ENCODE results near the gene TP53AIP1. TPM values are rescaled to one million over a fixed set of nuclear protein-coding genes. Genes with fewer than 3 reads are reported as not detected.

TP53AIP1 gene
- total RNA-seq, 1 donor from 2014 or later, result 0.13 TPM

DNA sequence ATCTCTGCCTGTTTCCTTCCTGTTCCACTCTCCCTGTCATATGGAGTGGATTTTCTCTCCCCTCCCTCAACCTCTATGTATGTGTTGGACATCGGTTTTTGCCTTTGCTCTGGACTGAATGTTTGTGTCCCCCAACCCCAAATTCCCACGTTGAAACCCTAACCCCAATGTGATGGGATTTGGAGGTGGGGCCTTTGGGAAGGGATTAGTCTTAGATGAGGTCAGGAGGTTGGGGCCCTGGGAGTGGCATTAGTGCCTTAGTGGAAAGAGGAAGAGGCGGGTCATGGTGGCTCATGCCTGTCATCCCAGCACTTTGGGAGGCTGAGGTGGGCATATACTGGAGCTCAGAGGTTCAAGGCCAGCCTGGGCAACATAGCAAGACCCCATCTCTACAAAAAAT, 11.6 kb downstream of the TP53AIP1 start:
- H3K27me3 Mint-ChIP-seq (ENCODE audit: unreplicated experiment), result peaks cover 6% of the 10 kb centered on the region
- no peaks in the 10 kb centered on the region for H3K9me3 Mint-ChIP-seq (ENCODE audit: unreplicated experiment)
- H3K4me3 Mint-ChIP-seq (ENCODE audit: unreplicated experiment), result no peak overlapping the region
- H3K36me3 Mint-ChIP-seq (ENCODE audit: low read depth, unreplicated experiment), result no peaks in the 10 kb centered on the region
- no peak for DNase-seq (ENCODE audit: low spot score)
- TF ChIP-seq, protein P1, sequence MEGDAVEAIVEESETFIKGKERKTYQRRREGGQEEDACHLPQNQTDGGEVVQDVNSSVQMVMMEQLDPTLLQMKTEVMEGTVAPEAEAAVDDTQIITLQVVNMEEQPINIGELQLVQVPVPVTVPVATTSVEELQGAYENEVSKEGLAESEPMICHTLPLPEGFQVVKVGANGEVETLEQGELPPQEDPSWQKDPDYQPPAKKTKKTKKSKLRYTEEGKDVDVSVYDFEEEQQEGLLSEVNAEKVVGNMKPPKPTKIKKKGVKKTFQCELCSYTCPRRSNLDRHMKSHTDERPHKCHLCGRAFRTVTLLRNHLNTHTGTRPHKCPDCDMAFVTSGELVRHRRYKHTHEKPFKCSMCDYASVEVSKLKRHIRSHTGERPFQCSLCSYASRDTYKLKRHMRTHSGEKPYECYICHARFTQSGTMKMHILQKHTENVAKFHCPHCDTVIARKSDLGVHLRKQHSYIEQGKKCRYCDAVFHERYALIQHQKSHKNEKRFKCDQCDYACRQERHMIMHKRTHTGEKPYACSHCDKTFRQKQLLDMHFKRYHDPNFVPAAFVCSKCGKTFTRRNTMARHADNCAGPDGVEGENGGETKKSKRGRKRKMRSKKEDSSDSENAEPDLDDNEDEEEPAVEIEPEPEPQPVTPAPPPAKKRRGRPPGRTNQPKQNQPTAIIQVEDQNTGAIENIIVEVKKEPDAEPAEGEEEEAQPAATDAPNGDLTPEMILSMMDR (IDR thresholded peaks at IDR 0.05; ENCODE audit: unreplicated experiment), result no peak
- H3K27ac Mint-ChIP-seq (ENCODE audit: unreplicated experiment), result no peak overlapping the region
- H3K4me1 Mint-ChIP-seq (ENCODE audit: unreplicated experiment), result peaks cover 4% of the 10 kb centered on the region

DNA sequence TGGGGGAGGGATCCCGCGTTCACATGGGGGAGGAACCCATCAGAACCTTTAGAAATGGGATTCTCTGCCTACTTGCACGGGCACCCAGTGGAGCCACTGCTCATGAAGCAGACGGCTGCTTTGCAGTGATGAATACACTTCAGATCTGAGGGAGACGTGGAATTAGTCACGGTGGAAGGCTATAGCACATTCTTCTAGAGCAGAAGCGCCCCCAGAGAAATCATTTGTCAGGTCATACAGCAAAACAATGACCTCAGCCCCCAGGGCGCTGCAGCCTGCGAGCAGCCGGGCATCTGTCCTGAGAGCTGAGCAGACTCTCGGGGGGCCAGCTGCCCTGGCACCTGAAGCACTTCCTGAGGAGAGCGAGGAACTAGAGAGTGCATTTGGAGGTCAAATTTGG, 12.7 kb downstream of the TP53AIP1 start:
- Mint-ChIP-seq H3K9me3 (ENCODE audit: unreplicated experiment) (no peaks in the 10 kb centered on the region), H3K4me1 (ENCODE audit: unreplicated experiment) (peaks cover 4% of the 10 kb centered on the region), H3K27me3 (ENCODE audit: unreplicated experiment) (peaks cover 8% of the 10 kb centered on the region), H3K4me3 (ENCODE audit: unreplicated experiment) (no peak overlapping the region), H3K36me3 (ENCODE audit: low read depth, unreplicated experiment) (no peaks in the 10 kb centered on the region), H3K27ac (ENCODE audit: unreplicated experiment) (no peak overlapping the region)
- TF ChIP-seq, protein P1 (IDR thresholded peaks at IDR 0.05; ENCODE audit: unreplicated experiment), result no peak
- no peak for DNase-seq (ENCODE audit: low spot score)

DNA sequence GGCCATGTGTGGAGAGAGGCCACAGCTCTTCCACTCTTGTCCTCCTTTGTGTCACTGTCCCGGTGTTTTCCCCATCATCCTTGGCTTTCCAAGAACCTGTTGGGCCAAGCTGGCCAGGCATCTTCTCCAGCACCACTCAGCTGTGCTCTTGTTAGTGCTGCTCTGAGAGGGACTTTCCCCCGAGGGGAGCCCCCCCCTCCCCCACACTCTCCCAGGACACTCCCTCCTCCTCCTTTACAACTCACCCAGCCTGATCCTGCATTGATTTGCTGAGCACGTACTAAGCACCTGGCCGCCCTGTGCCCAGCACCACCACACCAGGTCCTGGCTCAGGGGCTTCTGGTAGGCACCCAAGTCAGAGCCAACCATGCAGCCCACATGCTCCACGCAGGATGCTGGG, 13.2 kb downstream of the TP53AIP1 start:
- H3K36me3 Mint-ChIP-seq (ENCODE audit: low read depth, unreplicated experiment), result no peaks in the 10 kb centered on the region
- no peaks in the 10 kb centered on the region for H3K9me3 Mint-ChIP-seq (ENCODE audit: unreplicated experiment)
- peaks cover 8% of the 10 kb centered on the region for H3K27me3 Mint-ChIP-seq (ENCODE audit: unreplicated experiment)
- TF ChIP-seq, protein P1 (IDR thresholded peaks at IDR 0.05; ENCODE audit: unreplicated experiment), result no peak
- no peak overlapping the region for H3K4me3 Mint-ChIP-seq (ENCODE audit: unreplicated experiment)
- H3K27ac Mint-ChIP-seq (ENCODE audit: unreplicated experiment), result no peak overlapping the region
- peaks cover 4% of the 10 kb centered on the region for H3K4me1 Mint-ChIP-seq (ENCODE audit: unreplicated experiment)
- no peak for DNase-seq (ENCODE audit: low spot score)

DNA sequence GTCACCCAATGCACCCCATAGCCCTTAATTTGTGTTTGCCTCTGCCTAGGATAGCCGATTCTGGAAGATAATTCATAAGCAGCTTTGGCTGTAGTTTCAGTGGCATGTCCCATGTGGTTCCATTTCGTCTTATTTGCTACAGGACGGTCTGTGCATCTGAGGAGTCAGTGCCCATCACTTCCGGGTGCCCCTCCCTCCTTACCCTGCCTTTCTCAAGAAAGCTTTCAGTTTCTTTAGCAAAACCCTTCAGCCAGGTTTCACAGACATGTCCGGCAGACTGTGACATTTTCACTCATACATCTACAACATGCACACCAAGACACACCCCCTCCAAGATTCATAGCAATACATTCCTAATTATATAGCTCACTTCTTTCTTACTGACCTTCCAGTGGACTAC, 14.3 kb downstream of the TP53AIP1 start:
- peaks cover 7% of the 10 kb centered on the region for H3K27me3 Mint-ChIP-seq (ENCODE audit: unreplicated experiment)
- no peak overlapping the region for H3K27ac Mint-ChIP-seq (ENCODE audit: unreplicated experiment)
- peaks cover 4% of the 10 kb centered on the region for H3K4me1 Mint-ChIP-seq (ENCODE audit: unreplicated experiment)
- no peak for DNase-seq (ENCODE audit: low spot score)
- TF ChIP-seq, protein P1 (IDR thresholded peaks at IDR 0.05; ENCODE audit: unreplicated experiment), result no peak
- no peaks in the 10 kb centered on the region for H3K36me3 Mint-ChIP-seq (ENCODE audit: low read depth, unreplicated experiment)
- no peaks in the 10 kb centered on the region for H3K9me3 Mint-ChIP-seq (ENCODE audit: unreplicated experiment)
- H3K4me3 Mint-ChIP-seq (ENCODE audit: unreplicated experiment), result no peak overlapping the region

DNA sequence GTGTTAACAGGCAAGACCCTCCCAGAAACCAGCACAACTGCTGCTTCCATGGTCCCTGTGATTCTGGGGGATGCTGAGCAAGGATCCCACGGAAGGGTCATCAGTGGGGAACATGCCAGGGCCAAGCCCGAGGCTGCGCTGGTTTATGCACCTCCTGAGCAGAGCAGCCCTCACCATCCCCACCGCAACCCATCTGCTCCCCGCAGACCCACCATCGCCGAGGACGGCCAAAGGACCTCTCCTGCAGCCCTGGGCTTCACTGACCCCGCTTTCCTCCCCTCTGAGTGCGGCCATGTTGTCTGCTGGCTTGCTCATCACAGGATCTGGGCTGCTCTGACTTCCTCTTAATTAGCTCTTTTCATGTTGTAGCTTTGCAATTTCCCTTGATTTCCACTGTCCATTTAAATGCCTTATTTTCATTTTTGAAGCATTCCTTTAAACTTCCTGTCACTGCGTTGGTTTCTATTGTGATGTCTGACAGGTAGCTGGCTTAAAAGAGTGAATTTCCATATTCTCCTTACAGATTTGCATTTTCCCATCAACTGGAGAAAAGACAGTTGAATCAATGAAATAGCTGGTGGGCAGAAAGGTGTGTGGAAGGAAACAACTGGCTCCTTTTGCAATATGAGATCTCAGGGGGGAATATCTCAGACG, 14.9 kb downstream of the TP53AIP1 start:
- peaks cover 7% of the 10 kb centered on the region for H3K27me3 Mint-ChIP-seq (ENCODE audit: unreplicated experiment)
- TF ChIP-seq, protein P1 (IDR thresholded peaks at IDR 0.05; ENCODE audit: unreplicated experiment), result no peak
- no peak for DNase-seq (ENCODE audit: low spot score)

More for the DNA sequence above, 14.9 kb downstream of the TP53AIP1 start:
- no peak overlapping the region for H3K27ac Mint-ChIP-seq (ENCODE audit: unreplicated experiment)
- H3K4me1 Mint-ChIP-seq (ENCODE audit: unreplicated experiment), result peaks cover 4% of the 10 kb centered on the region
- H3K36me3 Mint-ChIP-seq (ENCODE audit: low read depth, unreplicated experiment), result no peaks in the 10 kb centered on the region
- H3K4me3 Mint-ChIP-seq (ENCODE audit: unreplicated experiment), result no peak overlapping the region
- no peaks in the 10 kb centered on the region for H3K9me3 Mint-ChIP-seq (ENCODE audit: unreplicated experiment)
